NCI-H1694 (cell line): ENCODE measurements around the gene ITGA11.

Source experiments
- DNase-seq: peaks from one replicate; lab custom pipeline; 2025; lab: John Stamatoyannopoulos, UW

ITGA11 gene

GRCh38 chr15:68445351-68445750 lies 13.4 kb upstream of the ITGA11 start:
- DNase-seq: no peak

GRCh38 chr15:68444336-68444735 lies 12.4 kb upstream of the ITGA11 start:
- no peak for DNase-seq

GRCh38 chr15:68442903-68443302 lies 10.9 kb upstream of the ITGA11 start:
- no peak for DNase-seq

GRCh38 chr15:68442041-68442440 lies 10.1 kb upstream of the ITGA11 start:
- DNase-seq: no peak

- DNase-seq: no peak
Observed at GRCh38 chr15:68441045-68441743, 9.2 kb upstream of the ITGA11 start.

GRCh38 chr15:68440136-68440535 lies 8.2 kb upstream of the ITGA11 start:
- no peak for DNase-seq

DNA sequence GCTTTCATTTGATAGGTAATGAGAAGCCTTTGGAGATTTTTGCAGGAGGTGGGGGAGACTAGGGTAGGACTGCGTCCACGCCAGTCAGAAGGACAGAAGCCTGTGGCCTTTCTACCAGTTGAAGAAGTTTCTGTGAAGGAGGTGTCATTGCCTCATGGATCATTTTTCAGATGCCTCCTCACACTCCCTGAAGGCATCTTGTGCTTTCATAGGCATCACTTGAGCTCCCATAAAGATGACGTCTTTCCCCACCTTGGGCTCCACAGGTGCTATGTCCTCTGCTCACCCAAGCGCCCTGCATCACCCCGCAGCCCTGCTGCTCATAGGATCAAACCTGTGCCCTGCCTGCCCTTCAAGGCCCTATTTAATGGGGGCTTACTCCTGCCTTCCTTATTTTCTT lies 7.5 kb upstream of the ITGA11 start:
- DNase-seq: no peak

- no peak for DNase-seq
Observed at GRCh38 chr15:68436680-68437079, 4.7 kb upstream of the ITGA11 start.

GRCh38 chr15:68435966-68436365 lies 4.0 kb upstream of the ITGA11 start:
- DNase-seq: no peak

- DNase-seq: no peak
Observed at GRCh38 chr15:68434021-68434420, 2.1 kb upstream of the ITGA11 start.

- no peak for DNase-seq
Observed at GRCh38 chr15:68433551-68433950, 1.6 kb upstream of the ITGA11 start.

DNA sequence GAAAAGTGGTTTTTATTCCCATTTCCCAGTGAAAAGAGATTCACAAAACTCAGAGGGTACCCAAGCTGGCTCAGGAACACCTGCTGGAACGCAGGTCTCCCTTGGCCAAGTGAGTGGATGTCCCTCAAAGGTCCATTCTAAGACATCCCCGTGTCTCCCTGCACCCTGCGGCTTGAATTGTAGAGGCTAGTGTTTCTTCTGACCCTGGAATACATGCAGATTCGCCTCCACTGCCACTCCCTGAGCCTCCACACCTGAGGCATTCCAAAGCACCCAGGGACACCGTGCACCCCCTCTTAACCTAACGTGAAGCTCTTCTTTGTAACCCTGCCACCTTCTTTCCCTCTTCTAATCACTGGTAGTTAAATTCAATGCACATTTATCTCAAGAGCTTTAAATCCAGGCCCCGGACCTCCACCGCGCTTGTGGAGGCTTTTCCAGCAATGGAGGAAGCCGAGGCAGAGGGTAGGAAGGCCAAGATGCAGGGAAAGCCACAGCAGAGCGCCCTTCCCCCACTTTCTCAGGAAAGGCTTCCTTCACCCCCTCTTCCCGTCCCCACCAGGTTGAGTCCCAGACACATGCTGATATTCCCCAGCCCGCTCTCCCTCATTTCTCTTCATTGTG lies 590 bp upstream of the ITGA11 start:
- DNase-seq: no peak

GRCh38 chr15:68431037-68431791 lies 749 bp downstream of the ITGA11 start:
- no peak for DNase-seq

DNA sequence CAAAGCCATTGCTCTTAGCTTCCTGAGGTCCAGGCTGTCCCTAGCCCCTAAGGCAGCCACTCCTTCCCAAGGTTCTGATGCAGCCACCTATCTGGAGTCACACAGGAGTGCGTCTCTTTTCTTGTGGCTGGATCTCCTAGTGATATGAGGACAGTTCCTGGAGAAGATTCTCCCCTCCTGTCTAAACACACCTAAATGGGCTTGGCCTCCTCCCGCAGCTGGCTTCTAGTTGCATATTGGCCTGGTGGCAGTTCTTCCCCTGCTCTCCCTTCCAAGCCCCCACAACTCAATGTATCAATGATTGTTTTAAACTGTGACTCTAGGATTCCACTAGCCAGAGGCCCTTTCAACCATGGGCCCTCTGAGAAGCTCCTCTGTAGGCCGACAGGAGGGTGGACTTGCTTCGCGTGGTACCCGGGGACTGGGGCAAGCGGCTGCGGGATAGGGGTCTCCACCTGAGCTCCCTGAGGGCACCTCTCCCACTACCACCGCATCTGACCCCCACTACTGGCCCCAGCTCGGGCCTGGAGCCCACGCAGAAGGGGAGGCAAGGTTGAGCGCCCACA lies 1.4 kb downstream of the ITGA11 start:
- no peak for DNase-seq

GRCh38 chr15:68429691-68430470 lies 2.1 kb downstream of the ITGA11 start:
- no peak for DNase-seq

- DNase-seq: no peak
Observed at GRCh38 chr15:68428431-68428940, 3.5 kb downstream of the ITGA11 start.

DNA sequence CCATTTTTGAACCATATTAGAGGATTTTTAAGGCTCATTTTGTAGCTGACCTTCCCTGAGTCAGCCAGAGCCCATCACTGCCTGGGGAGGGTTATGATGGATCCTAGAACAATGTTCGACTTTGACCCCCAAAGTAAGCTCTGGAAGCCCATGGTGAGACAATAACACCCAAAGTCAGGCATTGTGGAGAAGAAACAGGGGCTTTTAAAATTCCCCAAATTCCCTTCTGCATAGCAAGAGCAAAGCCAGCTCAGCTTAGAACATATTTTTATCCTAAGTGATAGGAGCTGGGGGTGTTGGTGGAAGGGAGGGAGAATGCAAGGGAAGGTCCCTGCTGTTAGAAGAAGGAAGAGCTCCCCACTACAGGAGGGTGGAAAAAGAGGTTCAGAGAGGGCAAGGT lies 4.0 kb downstream of the ITGA11 start:
- no peak for DNase-seq

DNA sequence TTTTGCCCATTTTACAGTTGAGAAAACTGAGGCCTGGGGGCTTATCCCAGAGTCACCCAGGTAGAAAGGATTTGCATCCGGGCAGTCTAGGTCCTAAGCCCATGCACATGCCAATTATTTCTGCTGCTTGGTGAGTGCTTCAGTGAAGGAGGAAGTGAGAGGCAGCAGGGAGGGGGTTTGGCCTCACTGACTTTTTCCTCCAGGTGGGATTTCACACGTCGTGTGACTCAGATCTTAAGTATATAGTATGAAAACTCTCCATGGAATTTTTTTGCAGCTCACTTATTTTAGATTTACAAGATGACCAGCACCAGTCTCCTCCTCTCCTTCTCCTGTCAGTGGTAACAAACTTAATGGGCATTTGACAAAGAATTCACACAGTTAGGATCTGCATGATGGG lies 4.6 kb downstream of the ITGA11 start:
- no peak for DNase-seq

GRCh38 chr15:68426116-68426515 lies 5.8 kb downstream of the ITGA11 start:
- no peak for DNase-seq

- DNase-seq: no peak
Observed at GRCh38 chr15:68425428-68426060, 6.4 kb downstream of the ITGA11 start.

- DNase-seq: no peak
Observed at GRCh38 chr15:68424754-68425390, 7.1 kb downstream of the ITGA11 start.
